Small intestine (tissue), 7 donors: ENCODE measurements around the gene OSBP2. TPM values are rescaled to one million over a fixed set of nuclear protein-coding genes. Genes with fewer than 3 reads are reported as not detected.
A peak's percentile ranks its signal among the peaks of the same experiment; 100 is the strongest.

Experiments used
- DNase-seq, 2 donors: peaks; one replicate each; pipeline versions ENCODE4 v3.0.0 to v3.0.0-alpha.2; 2013
- FAIRE-seq: peaks from 2 replicates; lab custom pipeline; 2012; peaks lifted over from hg19 to GRCh38; lab: Jason Lieb, UNC
- H3K27ac ChIP-seq, 3 donors: one replicate each; pipeline ENCODE4 v1.5.1; 2013; ENCODE audit warnings: low read length in 2 of 3, mild to moderate bottlenecking in 2 of 3, control low read depth in 1 of 3, inconsistent platforms in 1 of 3, low read depth in 1 of 3, moderate library complexity in 1 of 3
- H3K27me3 ChIP-seq, 3 donors: one replicate each; pipeline ENCODE4 v1.6.1; 2013; ENCODE audit warnings: low read length in 3 of 3, inconsistent platforms in 1 of 3; ENCODE audit not compliant: control insufficient read depth in 3 of 3, insufficient read depth in 3 of 3
- H3K36me3 ChIP-seq, 3 donors: one replicate each; pipeline ENCODE4 v1.6.1; 2013; ENCODE audit warnings: low read length in 3 of 3, inconsistent platforms in 1 of 3, low read depth in 1 of 3, mild to moderate bottlenecking in 1 of 3, moderate library complexity in 1 of 3; ENCODE audit not compliant: control insufficient read depth in 3 of 3, insufficient read depth in 2 of 3
- H3K4me1 ChIP-seq, 3 donors: one replicate each; pipeline ENCODE4 v1.6.1; 2013; ENCODE audit warnings: low read length in 2 of 3, inconsistent platforms in 1 of 3, low read depth in 1 of 3, mild to moderate bottlenecking in 1 of 3, moderate library complexity in 1 of 3; ENCODE audit not compliant: control insufficient read depth in 3 of 3, insufficient read depth in 2 of 3
- H3K4me3 ChIP-seq, 3 donors: one replicate each; pipeline ENCODE4 v1.5.1; 2013; ENCODE audit warnings: low read length in 3 of 3, control low read depth in 1 of 3, inconsistent platforms in 1 of 3, low read depth in 1 of 3, mild to moderate bottlenecking in 1 of 3, moderate library complexity in 1 of 3
- H3K9me3 ChIP-seq, 2 donors: one replicate each; pipeline ENCODE4 v1.6.1; 2013; ENCODE audit warnings: low read depth in 1 of 2, low read length in 1 of 2; ENCODE audit not compliant: control insufficient read depth in 2 of 2, insufficient read depth in 1 of 2
- WGBS, 3 donors: extraction: QIAGEN DNeasy Blood & Tissue Kit; methylation state at CpG; one replicate each; pipeline ENCODE4 v1.1.7; 2013; 5-methylcytosine and 5-hydroxymethylcytosine counted together
- polyA plus RNA-seq, 4 donors: library from polyadenylated mRNA; stranded (reverse) in 3 of 4; unstranded in 1 of 4; fragments of 200-250 nt in 3 of 4; fragments of 120-200 nt in 1 of 4; gene quantifications; one replicate each; pipeline versions ENCODE4 v1.2.1 to v1.2.3, GENCODE V29; 2013
- donor health status: healthy with polysubstance abuse.
- donor health status: control.
- donor health status: control.
- donor health status: Bipolar disorder and iron deficiency.
- donor health status: healthy.

OSBP2 gene
- polyA plus RNA-seq, 4 donors: 1.3 to 99.3 (median 1.8) TPM

DNA sequence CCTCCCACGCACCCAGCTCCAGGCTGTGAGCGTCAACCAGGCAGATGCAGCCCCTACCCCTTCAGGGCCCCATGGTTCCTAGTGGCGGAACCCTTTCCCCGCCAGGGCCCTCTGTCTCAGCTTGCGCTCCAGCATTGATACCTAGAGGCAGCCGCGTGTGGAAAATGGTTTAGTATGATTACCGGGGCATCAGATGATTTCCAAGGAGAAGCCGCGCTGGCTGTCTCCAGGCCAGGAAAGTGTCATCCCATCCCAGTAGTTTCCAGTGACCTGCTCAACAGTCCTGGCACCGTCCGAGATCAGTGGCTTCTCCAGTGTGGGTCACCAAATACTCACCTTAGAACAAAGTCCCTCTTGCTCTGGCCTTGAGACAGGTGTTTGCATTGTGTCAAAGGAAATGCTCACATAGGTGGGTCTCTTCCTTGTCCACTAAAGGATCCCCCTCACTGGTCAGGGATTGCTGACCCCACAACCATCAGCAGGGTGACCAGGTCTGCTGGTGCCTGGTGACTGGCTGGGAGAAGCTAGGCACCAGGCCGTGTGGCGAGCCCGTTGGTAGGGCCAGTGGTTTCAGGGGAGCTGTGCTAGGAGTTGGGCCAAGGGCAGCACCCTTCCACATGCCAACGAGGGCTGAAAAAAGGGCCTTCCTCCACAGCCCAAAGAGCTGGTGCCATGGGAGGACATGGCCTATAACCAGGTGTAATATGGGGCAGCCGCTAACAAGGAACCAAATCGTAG, 164.5 kb downstream of the OSBP2 start:
- Histone ChIP-seq H3K4me3 (no peak overlapping the region), H3K27ac (no peak overlapping the region), H3K9me3 (no peaks in the 10 kb centered on the region), H3K27me3 (no peaks in the 10 kb centered on the region), H3K36me3 (no peaks in the 10 kb centered on the region), H3K4me1 (peaks cover 0 to 11% (median 0%) of the 10 kb centered on the region in 3 donors)
- DNase-seq (no peak), FAIRE-seq (no peak)
- WGBS, 3 donors: 91 to 95% (median 93%) methylated on average over 18 of the region's 18 CpGs

- FAIRE-seq (no peak), DNase-seq (no peak)
- Histone ChIP-seq H3K27me3 (no peaks in the 10 kb centered on the region), H3K9me3 (no peaks in the 10 kb centered on the region), H3K36me3 (no peaks in the 10 kb centered on the region), H3K4me1 (peaks cover 0 to 11% (median 0%) of the 10 kb centered on the region in 3 donors), H3K27ac (no peak overlapping the region), H3K4me3 (no peak overlapping the region)
- 88 to 93% (median 93%) methylated on average over 7 of the region's 7 CpGs for WGBS, 3 donors
Measured at GRCh38 chr22:30859714-30860095, 165.0 kb downstream of the OSBP2 start.

DNA sequence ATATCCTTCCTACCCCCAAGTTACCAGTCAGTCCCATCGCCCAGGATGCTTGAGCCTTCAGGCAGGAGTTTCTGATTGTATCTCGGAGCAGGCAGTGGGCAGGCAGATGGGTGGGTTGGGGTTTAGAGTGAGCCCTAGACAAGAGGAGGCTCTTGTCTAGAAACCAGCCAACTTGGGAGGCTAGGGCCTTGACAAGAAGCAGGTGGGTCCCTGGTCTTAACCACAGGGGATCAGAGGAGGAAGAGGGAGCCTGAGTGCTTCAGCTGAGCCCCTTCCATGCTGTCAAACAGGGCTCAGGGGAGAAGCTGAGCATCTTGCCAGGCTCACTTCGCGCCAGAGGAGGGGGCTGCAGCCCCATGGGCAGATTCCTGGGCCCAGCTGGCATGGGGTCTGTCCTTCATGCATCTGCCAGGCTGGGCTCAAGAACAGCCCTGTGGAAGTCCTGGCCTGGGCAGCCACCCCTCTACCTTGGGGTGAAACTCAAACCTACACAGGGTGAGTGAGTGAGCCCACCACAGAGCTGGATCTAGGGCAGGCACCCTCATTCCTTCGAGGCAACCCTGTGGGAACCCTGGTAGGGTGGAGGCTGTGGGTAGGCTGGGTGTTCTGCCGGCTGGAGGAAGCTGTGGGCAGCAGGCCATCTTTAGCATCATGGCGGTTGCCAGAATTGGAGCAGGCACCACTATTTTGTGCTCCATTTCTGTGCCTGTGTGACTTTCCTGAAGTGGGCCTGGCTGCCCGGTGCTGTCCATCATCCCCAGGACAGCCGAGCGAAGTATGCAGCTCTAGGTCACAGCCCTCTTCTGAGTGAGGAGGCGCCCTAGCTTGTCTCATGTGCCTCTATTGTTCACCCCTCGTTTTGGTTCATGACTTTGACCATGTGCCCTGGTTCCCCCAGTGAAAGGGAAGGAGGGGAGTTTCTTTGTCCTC, 165.8 kb downstream of the OSBP2 start:
- no peaks in the 10 kb centered on the region for H3K36me3 ChIP-seq
- no peak overlapping the region for H3K4me3 ChIP-seq
- DNase-seq (no peak), FAIRE-seq (no peak)
- no peaks in the 10 kb centered on the region for H3K27me3 ChIP-seq
- H3K9me3 ChIP-seq: no peaks in the 10 kb centered on the region
- 74 to 85% (median 80%) methylated on average over 11 to 12 of the region's 12 CpGs for WGBS, 3 donors
- no peak overlapping the region for H3K27ac ChIP-seq
- H3K4me1 ChIP-seq: peaks cover 0 to 11% (median 0%) of the 10 kb centered on the region in 3 donors

GRCh38 chr22:30861131-30861530, 166.5 kb downstream of the OSBP2 start:
- FAIRE-seq (no peak), DNase-seq (no peak)
- peaks cover 0 to 11% (median 0%) of the 10 kb centered on the region in 3 donors for H3K4me1 ChIP-seq
- no peaks in the 10 kb centered on the region for H3K27me3 ChIP-seq
- H3K36me3 ChIP-seq: no peaks in the 10 kb centered on the region
- H3K4me3 ChIP-seq: no peak overlapping the region
- no peaks in the 10 kb centered on the region for H3K9me3 ChIP-seq
- 86% methylated on average over 9 of the region's 9 CpGs for WGBS, 3 donors
- H3K27ac ChIP-seq: no peak overlapping the region

DNA sequence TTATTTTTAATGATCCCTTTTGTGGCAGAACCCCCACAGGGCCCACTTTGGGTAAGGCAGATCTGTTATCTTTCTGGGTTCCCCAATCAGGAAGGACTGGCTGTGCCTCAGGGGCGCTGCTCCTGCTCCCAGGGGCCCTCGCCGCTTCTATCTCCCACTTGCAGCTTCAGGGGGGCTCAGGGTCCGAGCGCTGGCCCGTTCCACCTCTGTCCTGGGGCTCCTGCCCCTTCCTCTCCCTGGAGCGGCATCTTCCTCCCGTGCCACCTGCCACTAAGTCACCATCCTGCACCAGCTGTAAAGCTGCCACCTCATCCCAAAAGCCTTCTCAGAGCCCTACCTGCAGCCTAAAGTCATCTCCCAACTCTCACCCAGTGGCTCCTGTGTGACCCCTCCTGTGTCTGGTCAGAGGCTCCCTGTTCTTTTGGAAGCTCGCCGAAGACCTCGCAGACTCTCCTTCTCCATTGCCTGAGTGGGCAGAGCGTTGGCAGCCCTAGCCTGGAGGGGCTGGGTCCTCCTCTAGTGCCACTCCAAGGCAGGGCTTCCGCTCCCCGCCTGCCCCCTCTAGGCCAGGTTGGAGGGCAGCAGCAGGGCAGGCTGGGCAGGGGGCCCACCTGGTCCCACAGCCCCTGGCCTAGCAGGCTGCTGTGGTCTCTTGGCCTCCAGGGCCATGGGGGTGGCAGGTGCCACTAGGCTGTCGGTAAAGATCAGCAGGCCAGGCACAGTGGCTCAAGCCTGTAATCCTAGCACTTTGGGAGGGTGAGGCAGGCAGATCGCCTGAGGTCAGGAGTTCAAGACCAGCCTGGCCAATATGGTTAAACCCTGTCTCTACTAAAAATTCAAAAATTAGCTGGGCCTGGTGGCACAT, 167.2 kb downstream of the OSBP2 start:
- 79 to 86% (median 84%) methylated on average over 16 of the region's 16 CpGs for WGBS, 3 donors

GRCh38 chr22:30863081-30863833, 168.6 kb downstream of the OSBP2 start:
- Histone ChIP-seq H3K4me3 (no peak overlapping the region), H3K9me3 (no peaks in the 10 kb centered on the region), H3K27ac (peak overlapping the region in 1 of 3 donors; percentile 48), H3K4me1 (peaks cover 0 to 11% (median 0%) of the 10 kb centered on the region in 3 donors), H3K36me3 (no peaks in the 10 kb centered on the region), H3K27me3 (no peaks in the 10 kb centered on the region)
- FAIRE-seq (no peak), DNase-seq (peak; percentile 33 to 72)
- 51 to 65% (median 57%) methylated on average over 19 of the region's 19 CpGs for WGBS, 3 donors

More for the DNA sequence above, 167.2 kb downstream of the OSBP2 start:
- Histone ChIP-seq H3K9me3 (no peaks in the 10 kb centered on the region), H3K27ac (no peak overlapping the region), H3K27me3 (no peaks in the 10 kb centered on the region), H3K4me1 (peaks cover 0 to 11% (median 0%) of the 10 kb centered on the region in 3 donors), H3K4me3 (no peak overlapping the region), H3K36me3 (no peaks in the 10 kb centered on the region)
- FAIRE-seq: no peak
- no peak for DNase-seq

GRCh38 chr22:30864441-30865420, 170.1 kb downstream of the OSBP2 start:
- Histone ChIP-seq H3K9me3 (no peaks in the 10 kb centered on the region), H3K36me3 (no peaks in the 10 kb centered on the region), H3K4me1 (peaks cover 0 to 11% (median 0%) of the 10 kb centered on the region in 3 donors), H3K27ac (no peak overlapping the region), H3K27me3 (no peaks in the 10 kb centered on the region), H3K4me3 (no peak overlapping the region)
- DNase-seq: no peak
- WGBS, 3 donors: 95% methylated on average over 16 to 17 of the region's 17 CpGs
- no peak for FAIRE-seq
